Measurements from ENCODE around the gene QSOX2. TPM values are rescaled to one million over a fixed set of nuclear protein-coding genes. Genes with fewer than 3 reads are reported as not detected.

Gene QSOX2
- total and polyA plus RNA-seq, 4 donors: 0.79 to 12.7 (median 4.3) TPM

DNA sequence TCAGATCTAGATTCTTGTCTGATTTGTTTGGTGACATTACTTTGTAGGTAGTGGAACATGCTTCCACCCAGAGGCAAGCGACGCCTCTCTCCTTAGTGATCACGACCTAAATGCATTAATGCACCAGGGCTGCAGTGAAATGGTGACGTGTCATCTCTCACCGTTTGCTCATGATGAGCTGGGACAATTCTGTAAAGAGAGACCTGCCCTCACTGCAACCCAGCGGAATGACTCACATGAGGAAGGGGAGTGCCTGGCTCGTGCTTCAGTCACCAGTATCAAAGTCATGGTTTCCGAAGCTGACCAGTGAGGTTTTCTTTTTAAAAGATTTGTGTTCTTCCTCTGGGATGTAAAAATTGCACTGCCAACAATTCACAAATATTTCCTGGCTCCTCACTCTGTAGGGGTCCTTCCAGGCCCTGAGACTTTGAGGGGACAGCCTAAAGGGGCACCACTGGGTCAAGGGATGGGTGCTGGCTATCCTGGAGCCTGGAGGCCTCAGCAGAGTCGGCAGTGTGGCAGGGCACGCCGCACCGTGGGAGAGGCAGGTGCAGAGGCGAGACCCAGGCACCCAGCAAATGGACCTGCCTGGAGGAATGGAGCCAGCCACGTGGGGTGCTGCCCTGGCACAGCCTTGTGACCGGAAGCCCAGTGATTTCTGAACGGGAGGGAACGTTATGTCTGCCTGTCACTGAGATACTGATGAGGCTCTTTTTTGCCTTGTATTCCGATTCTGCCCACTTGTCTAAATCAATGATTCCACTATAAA lies 17.3 kb downstream of the QSOX2 start:
- no peaks in the 10 kb centered on the region for H3K9me3 ChIP-seq (ENCODE audit: control insufficient read depth in 4 of 4, low read length in 3 of 4)
- H3K27me3 ChIP-seq (ENCODE audit: control insufficient read depth in 4 of 4, insufficient read depth in 4 of 4, low read length in 3 of 4): no peaks in the 10 kb centered on the region
- 89% methylated on average over 18 of the region's 18 CpGs for WGBS
- no peak for DNase-seq (ENCODE audit: low spot score)
- H3K36me3 ChIP-seq (ENCODE audit: control insufficient read depth in 4 of 4, insufficient read depth in 3 of 4, low read depth in 1 of 4, low read length in 3 of 4): peaks cover 0 to 5% (median 3%) of the 10 kb centered on the region in 4 donors
- no peak overlapping the region for H3K9ac ChIP-seq (ENCODE audit: low read depth in 1 of 2, low read length in 2 of 2)
- H3K4me1 ChIP-seq (ENCODE audit: control insufficient read depth in 4 of 4, insufficient read depth in 4 of 4, low read length in 3 of 4): peaks cover 8 to 20% (median 11%) of the 10 kb centered on the region in 4 donors
- no peak overlapping the region for H3K4me3 ChIP-seq (ENCODE audit: low read depth in 1 of 3, low read length in 3 of 3)
- TF ChIP-seq MAX (IDR thresholded peaks at IDR 0.05) (no peak), YY1 (IDR thresholded peaks at IDR 0.05) (no peak), GABPA (IDR thresholded peaks at IDR 0.05 in 1 of 2, conservative IDR thresholded peaks at IDR 0.05 in 1 of 2) (no peak), TAF1 (conservative IDR thresholded peaks at IDR 0.05) (no peak), FOXA1 (IDR thresholded peaks at IDR 0.05) (no peak), EGR1 (IDR thresholded peaks at IDR 0.05; ENCODE audit: low read depth in 2 of 2) (no peak), FOXA2 (IDR thresholded peaks at IDR 0.05) (no peak), HNF4G (IDR thresholded peaks at IDR 0.05) (no peak), JUND (IDR thresholded peaks at IDR 0.05) (no peak), NR2F2 (IDR thresholded peaks at IDR 0.05) (no peak), RXRA (IDR thresholded peaks at IDR 0.05) (no peak), RAD21 (IDR thresholded peaks at IDR 0.05) (no peak), HNF4A (conservative IDR thresholded peaks at IDR 0.05) (no peak)
- TF ChIP-seq, protein P1, sequence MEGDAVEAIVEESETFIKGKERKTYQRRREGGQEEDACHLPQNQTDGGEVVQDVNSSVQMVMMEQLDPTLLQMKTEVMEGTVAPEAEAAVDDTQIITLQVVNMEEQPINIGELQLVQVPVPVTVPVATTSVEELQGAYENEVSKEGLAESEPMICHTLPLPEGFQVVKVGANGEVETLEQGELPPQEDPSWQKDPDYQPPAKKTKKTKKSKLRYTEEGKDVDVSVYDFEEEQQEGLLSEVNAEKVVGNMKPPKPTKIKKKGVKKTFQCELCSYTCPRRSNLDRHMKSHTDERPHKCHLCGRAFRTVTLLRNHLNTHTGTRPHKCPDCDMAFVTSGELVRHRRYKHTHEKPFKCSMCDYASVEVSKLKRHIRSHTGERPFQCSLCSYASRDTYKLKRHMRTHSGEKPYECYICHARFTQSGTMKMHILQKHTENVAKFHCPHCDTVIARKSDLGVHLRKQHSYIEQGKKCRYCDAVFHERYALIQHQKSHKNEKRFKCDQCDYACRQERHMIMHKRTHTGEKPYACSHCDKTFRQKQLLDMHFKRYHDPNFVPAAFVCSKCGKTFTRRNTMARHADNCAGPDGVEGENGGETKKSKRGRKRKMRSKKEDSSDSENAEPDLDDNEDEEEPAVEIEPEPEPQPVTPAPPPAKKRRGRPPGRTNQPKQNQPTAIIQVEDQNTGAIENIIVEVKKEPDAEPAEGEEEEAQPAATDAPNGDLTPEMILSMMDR (IDR thresholded peaks at IDR 0.05; ENCODE audit: low read depth, low read length, missing input control): no peak
- TF ChIP-seq, protein P2, sequence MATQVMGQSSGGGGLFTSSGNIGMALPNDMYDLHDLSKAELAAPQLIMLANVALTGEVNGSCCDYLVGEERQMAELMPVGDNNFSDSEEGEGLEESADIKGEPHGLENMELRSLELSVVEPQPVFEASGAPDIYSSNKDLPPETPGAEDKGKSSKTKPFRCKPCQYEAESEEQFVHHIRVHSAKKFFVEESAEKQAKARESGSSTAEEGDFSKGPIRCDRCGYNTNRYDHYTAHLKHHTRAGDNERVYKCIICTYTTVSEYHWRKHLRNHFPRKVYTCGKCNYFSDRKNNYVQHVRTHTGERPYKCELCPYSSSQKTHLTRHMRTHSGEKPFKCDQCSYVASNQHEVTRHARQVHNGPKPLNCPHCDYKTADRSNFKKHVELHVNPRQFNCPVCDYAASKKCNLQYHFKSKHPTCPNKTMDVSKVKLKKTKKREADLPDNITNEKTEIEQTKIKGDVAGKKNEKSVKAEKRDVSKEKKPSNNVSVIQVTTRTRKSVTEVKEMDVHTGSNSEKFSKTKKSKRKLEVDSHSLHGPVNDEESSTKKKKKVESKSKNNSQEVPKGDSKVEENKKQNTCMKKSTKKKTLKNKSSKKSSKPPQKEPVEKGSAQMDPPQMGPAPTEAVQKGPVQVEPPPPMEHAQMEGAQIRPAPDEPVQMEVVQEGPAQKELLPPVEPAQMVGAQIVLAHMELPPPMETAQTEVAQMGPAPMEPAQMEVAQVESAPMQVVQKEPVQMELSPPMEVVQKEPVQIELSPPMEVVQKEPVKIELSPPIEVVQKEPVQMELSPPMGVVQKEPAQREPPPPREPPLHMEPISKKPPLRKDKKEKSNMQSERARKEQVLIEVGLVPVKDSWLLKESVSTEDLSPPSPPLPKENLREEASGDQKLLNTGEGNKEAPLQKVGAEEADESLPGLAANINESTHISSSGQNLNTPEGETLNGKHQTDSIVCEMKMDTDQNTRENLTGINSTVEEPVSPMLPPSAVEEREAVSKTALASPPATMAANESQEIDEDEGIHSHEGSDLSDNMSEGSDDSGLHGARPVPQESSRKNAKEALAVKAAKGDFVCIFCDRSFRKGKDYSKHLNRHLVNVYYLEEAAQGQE (IDR thresholded peaks at IDR 0.05): no peak
- TF ChIP-seq, protein P3, sequence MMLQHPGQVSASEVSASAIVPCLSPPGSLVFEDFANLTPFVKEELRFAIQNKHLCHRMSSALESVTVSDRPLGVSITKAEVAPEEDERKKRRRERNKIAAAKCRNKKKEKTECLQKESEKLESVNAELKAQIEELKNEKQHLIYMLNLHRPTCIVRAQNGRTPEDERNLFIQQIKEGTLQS (IDR thresholded peaks at IDR 0.05): no peak
- TF ChIP-seq, protein P4, sequence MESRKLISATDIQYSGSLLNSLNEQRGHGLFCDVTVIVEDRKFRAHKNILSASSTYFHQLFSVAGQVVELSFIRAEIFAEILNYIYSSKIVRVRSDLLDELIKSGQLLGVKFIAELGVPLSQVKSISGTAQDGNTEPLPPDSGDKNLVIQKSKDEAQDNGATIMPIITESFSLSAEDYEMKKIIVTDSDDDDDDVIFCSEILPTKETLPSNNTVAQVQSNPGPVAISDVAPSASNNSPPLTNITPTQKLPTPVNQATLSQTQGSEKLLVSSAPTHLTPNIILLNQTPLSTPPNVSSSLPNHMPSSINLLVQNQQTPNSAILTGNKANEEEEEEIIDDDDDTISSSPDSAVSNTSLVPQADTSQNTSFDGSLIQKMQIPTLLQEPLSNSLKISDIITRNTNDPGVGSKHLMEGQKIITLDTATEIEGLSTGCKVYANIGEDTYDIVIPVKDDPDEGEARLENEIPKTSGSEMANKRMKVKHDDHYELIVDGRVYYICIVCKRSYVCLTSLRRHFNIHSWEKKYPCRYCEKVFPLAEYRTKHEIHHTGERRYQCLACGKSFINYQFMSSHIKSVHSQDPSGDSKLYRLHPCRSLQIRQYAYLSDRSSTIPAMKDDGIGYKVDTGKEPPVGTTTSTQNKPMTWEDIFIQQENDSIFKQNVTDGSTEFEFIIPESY (IDR thresholded peaks at IDR 0.05): no peak
- H3K27ac ChIP-seq (ENCODE audit: low read depth in 1 of 2, low read length in 2 of 2): no peak overlapping the region

All from liver (tissue), 9 donors.